ENCODE measurements around the gene TRIM34. TPM values are rescaled to one million over a fixed set of nuclear protein-coding genes. Genes with fewer than 3 reads are reported as not detected.

TRIM34 gene
- total and polyA plus RNA-seq, 4 donors: 1.7 to 3.8 (median 2.5) TPM

- no peak for TF ChIP-seq ZBTB33 (IDR thresholded peaks at IDR 0.05)
- TF ChIP-seq FOXA1 (IDR thresholded peaks at IDR 0.05): no peak
These were observed 59.3 kb downstream of the TRIM34 start (continued) for GRCh38 chr11:5684036-5684645.

GRCh38 chr11:5684646-5685362 is 60.0 kb downstream of the TRIM34 start, which contains the start of gene TRIM5:
Gene TRIM5 (minus strand): TSS chr11:5685074. CDS start chr11:5680177, 4,897 bp downstream.
- H3K4me1 ChIP-seq (ENCODE audit: control insufficient read depth in 4 of 4, insufficient read depth in 4 of 4, low read length in 3 of 4): peaks cover 3 to 21% (median 7%) of the 10 kb centered on the region in 4 donors

More at GRCh38 chr11:5684646-5685362, 60.0 kb downstream of the TRIM34 start, which contains the start of gene TRIM5:
- peak within 1 kb of the TSS; percentile 91 to 96 for H3K27ac ChIP-seq (ENCODE audit: low read depth in 1 of 2, low read length in 2 of 2)
- peak; percentile 75 for DNase-seq (ENCODE audit: low spot score)
- H3K9ac ChIP-seq (ENCODE audit: low read depth in 1 of 2, low read length in 2 of 2): peak within 1 kb of the TSS; percentile 90 to 92
- H3K36me3 ChIP-seq (ENCODE audit: control insufficient read depth in 4 of 4, insufficient read depth in 3 of 4, low read depth in 1 of 4, low read length in 3 of 4): peaks cover 0 to 3% (median 0%) of the 10 kb centered on the region in 4 donors
- peak within 1 kb of the TSS; percentile 55 to 74 (median 67) for H3K4me3 ChIP-seq (ENCODE audit: low read depth in 1 of 3, low read length in 3 of 3)
- under 1% methylated on average over 13 of the region's 13 CpGs for WGBS
- no peaks in the 10 kb centered on the region for H3K27me3 ChIP-seq (ENCODE audit: control insufficient read depth in 4 of 4, insufficient read depth in 4 of 4, low read length in 3 of 4)
- no peaks in the 10 kb centered on the region for H3K9me3 ChIP-seq (ENCODE audit: control insufficient read depth in 4 of 4, low read length in 3 of 4)
- TF ChIP-seq ZBTB33 (IDR thresholded peaks at IDR 0.05): no peak
- TF ChIP-seq HNF4A (conservative IDR thresholded peaks at IDR 0.05): peak; percentile 31 to 50
- peak in 1 of 2 donors; percentile 23 for TF ChIP-seq GABPA (IDR thresholded peaks at IDR 0.05 in 1 of 2, conservative IDR thresholded peaks at IDR 0.05 in 1 of 2)
- TF ChIP-seq RXRA (IDR thresholded peaks at IDR 0.05): peak; percentile 52 to 53
- peak; percentile 91 for TF ChIP-seq REST (IDR thresholded peaks at IDR 0.05)
- TF ChIP-seq SP1 (IDR thresholded peaks at IDR 0.05): peak; percentile 87
- no peak for TF ChIP-seq HNF4G (IDR thresholded peaks at IDR 0.05)
- peak; percentile 81 for TF ChIP-seq TAF1 (conservative IDR thresholded peaks at IDR 0.05)
- no peak for TF ChIP-seq NR2F2 (IDR thresholded peaks at IDR 0.05)
- TF ChIP-seq EGR1 (IDR thresholded peaks at IDR 0.05; ENCODE audit: low read depth in 2 of 2): peak; percentile 85 to 97
- TF ChIP-seq YY1 (IDR thresholded peaks at IDR 0.05): peak; percentile 75
- TF ChIP-seq MAX (IDR thresholded peaks at IDR 0.05): peak; percentile 71
- no peak for TF ChIP-seq FOXA1 (IDR thresholded peaks at IDR 0.05)
- peak; percentile 82 for TF ChIP-seq ATF3 (IDR thresholded peaks at IDR 0.05)
- peak; percentile 97 to 98 for TF ChIP-seq JUND (IDR thresholded peaks at IDR 0.05)
- TF ChIP-seq FOXA2 (IDR thresholded peaks at IDR 0.05): peak; percentile 52
- TF ChIP-seq RAD21 (IDR thresholded peaks at IDR 0.05): peak; percentile 72 to 75
- TF ChIP-seq CTCF (IDR thresholded peaks at IDR 0.05; ENCODE audit: low read depth, low read length, missing input control): peak; percentile 48

Data from liver (tissue), 9 donors.